ENCODE results near the gene GUCY2C. TPM values are rescaled to one million over a fixed set of nuclear protein-coding genes. Genes with fewer than 3 reads are reported as not detected.

Gene GUCY2C
- total and polyA plus RNA-seq, 10 of the 15 experiments (the other 5 are each of a cell fraction or from before 2014, with no cell fraction given), result 0.08 to 0.60 (median 0.17) TPM

GRCh38 chr12:14628771-14629170 lies 67.6 kb downstream of the GUCY2C start:
- ChIA-PET SMC1A (ENCODE audit: uncharacterized antibody, unreplicated experiment) (interaction anchor here (0.6 to 6.1 kb wide), 24 partner anchors 9 to 390 kb away, joined by 3 to 54 read pairs (median 4); a partner anchor contains a TSS), POLR2A (interaction anchor here (1.1 kb wide), 1 partner anchor 141 kb away, joined by 3 read pairs; no protein-coding TSS in a partner anchor), RAD21 (ENCODE audit: unreplicated experiment) (interaction anchor here (0.8 to 2.7 kb wide), 11 partner anchors 9 to 391 kb away, joined by 3 to 22 read pairs (median 5); partner anchors contain the start of gene ATF7IP), CTCF (interaction anchor here (0.7 to 5.9 kb wide), 28 partner anchors 9 to 461 kb away, joined by 3 to 52 read pairs (median 6); no protein-coding TSS in a partner anchor)
- Histone ChIP-seq H3K4me1 (ENCODE audit: control insufficient read depth, insufficient read depth, low read length) (no peaks in the 10 kb centered on the region), H3K9me3 (replicated peaks; ENCODE audit: control insufficient read depth, insufficient read depth, low read length) (no peaks in the 10 kb centered on the region), H3K9ac (ENCODE audit: control insufficient read depth, insufficient read depth, low read length) (no peak overlapping the region), H3K4me2 (ENCODE audit: control insufficient read depth, insufficient read depth) (no peak overlapping the region), H3K36me3 (ENCODE audit: control insufficient read depth in 2 of 2, insufficient read depth in 2 of 2, low read length in 1 of 2) (no peaks in the 10 kb centered on the region), H3K79me2 (ENCODE audit: control insufficient read depth, insufficient read depth, low read length) (no peaks in the 10 kb centered on the region), H4K20me1 (ENCODE audit: control insufficient read depth, insufficient read depth) (no peaks in the 10 kb centered on the region), H3K4me3 (no peak overlapping the region), H3K27me3 (replicated peaks in 1 of 2; ENCODE audit: control insufficient read depth in 2 of 2, insufficient read depth in 2 of 2, low read length in 1 of 2) (no peaks in the 10 kb centered on the region), H3K27ac (ENCODE audit: control insufficient read depth, insufficient read depth) (no peak overlapping the region), H2AFZ (ENCODE audit: control insufficient read depth, low read depth, low read length) (no peak overlapping the region)
- ATAC-seq (no peak), FAIRE-seq (no peak), DNase-seq (ENCODE audit: low read depth, low spot score) (no peak)
- 35% methylated on average over 5 of the region's 5 CpGs for WGBS (ENCODE audit: insufficient coverage, insufficient replicate concordance, low lambda C conversion rate, missing lambda C conversion rate)
- in situ Hi-C loops (cut with MboI) (loop anchor here (10.0 kb wide), 1 partner anchor 356 kb away; no protein-coding TSS in a partner anchor), intact Hi-C loops (cut with micrococcal nuclease; ENCODE audit: unreplicated experiment) (no loop called here)
- BruUV-seq (replicated peaks), result no TSS peak
- no peak for TF ChIP-seq BCL11A (IDR thresholded peaks at IDR 0.05; ENCODE audit: low read depth, low read length)

- H3K9me3 ChIP-seq (replicated peaks; ENCODE audit: control insufficient read depth, insufficient read depth, low read length), result peaks cover 14% of the 10 kb centered on the region
- POLR2A ChIA-PET, result no interaction called here
- FAIRE-seq, result peak; percentile 78
- H3K36me3 ChIP-seq (ENCODE audit: control insufficient read depth in 2 of 2, insufficient read depth in 2 of 2, low read length in 1 of 2), result no peaks in the 10 kb centered on the region
- H3K9ac ChIP-seq (ENCODE audit: control insufficient read depth, insufficient read depth, low read length), result no peak overlapping the region
- peak overlapping the region; percentile 5; the same call in 1 of the 2 replicates for H3K27ac ChIP-seq (ENCODE audit: control insufficient read depth, insufficient read depth)
- in situ Hi-C loops (cut with MboI) (loop anchor here (10.0 kb wide), 1 partner anchor 363 kb away; no protein-coding TSS in a partner anchor), intact Hi-C loops (cut with micrococcal nuclease; ENCODE audit: unreplicated experiment) (loop anchor here (5.0 kb wide), 1 partner anchor 145 kb away; no protein-coding TSS in a partner anchor)
- peaks cover 9% of the 10 kb centered on the region; the same call in 1 of the 2 replicates for H3K4me1 ChIP-seq (ENCODE audit: control insufficient read depth, insufficient read depth, low read length)
- H4K20me1 ChIP-seq (ENCODE audit: control insufficient read depth, insufficient read depth), result no peaks in the 10 kb centered on the region
- no peak overlapping the region for H3K4me2 ChIP-seq (ENCODE audit: control insufficient read depth, insufficient read depth)
- DNase-seq (ENCODE audit: low read depth, low spot score), result peak; percentile 70
- no TSS peak for BruUV-seq (replicated peaks)
- ATAC-seq, result peak; percentile 90
- H3K79me2 ChIP-seq (ENCODE audit: control insufficient read depth, insufficient read depth, low read length), result no peaks in the 10 kb centered on the region
- H2AFZ ChIP-seq (ENCODE audit: control insufficient read depth, low read depth, low read length), result no peak overlapping the region
- WGBS (ENCODE audit: insufficient coverage, insufficient replicate concordance, low lambda C conversion rate, missing lambda C conversion rate), result 2% methylated on average over 3 of the region's 3 CpGs
- CTCF ChIA-PET, result interaction anchor here (1.1 to 3.3 kb wide), 3 partner anchors 7 to 11 kb away, joined by 3 to 18 read pairs (median 4); no protein-coding TSS in a partner anchor
- RAD21 ChIA-PET (ENCODE audit: unreplicated experiment), result no interaction called here
- SMC1A ChIA-PET (ENCODE audit: uncharacterized antibody, unreplicated experiment), result interaction anchor here (0.6 to 2.1 kb wide), 4 partner anchors 9 to 383 kb away, joined by 3 to 13 read pairs (median 4); no protein-coding TSS in a partner anchor
- no peak overlapping the region for H3K4me3 ChIP-seq
- H3K27me3 ChIP-seq (replicated peaks in 1 of 2; ENCODE audit: control insufficient read depth in 2 of 2, insufficient read depth in 2 of 2, low read length in 1 of 2), result no peaks in the 10 kb centered on the region
- TF ChIP-seq EED (IDR thresholded peaks at IDR 0.05; ENCODE audit: low read depth) (peak; percentile 65; the same call in 1 of the 2 replicates), SPI1 (IDR thresholded peaks at IDR 0.05; ENCODE audit: borderline replicate concordance, insufficient read depth, low read depth, low read length) (peak; percentile 14; the same call in 1 of the 2 replicates), ZSCAN29 (IDR thresholded peaks at IDR 0.05) (peak; percentile 60; the same call in 1 of the 2 replicates), NBN (IDR thresholded peaks at IDR 0.05) (peak; percentile 75), HDAC6 (IDR thresholded peaks at IDR 0.05; ENCODE audit: unreplicated experiment) (no peak), GABPA (IDR thresholded peaks at IDR 0.05; ENCODE audit: low read depth) (0 out of 2 replicates have a peak, but pooled peaks have one; percentile 19), SRF (IDR thresholded peaks at IDR 0.05; ENCODE audit: low read depth in 2 of 2, low read length in 2 of 2) (no peak), JUNB (IDR thresholded peaks at IDR 0.05) (0 out of 2 replicates have a peak, but pooled peaks have one; percentile 52), BCL11A (IDR thresholded peaks at IDR 0.05; ENCODE audit: low read depth, low read length) (peak; percentile 94), IKZF1 (conservative IDR thresholded peaks at IDR 0.05) (peak; percentile 80), ZNF592 (IDR thresholded peaks at IDR 0.05) (no peak)
Measured at GRCh38 chr12:14621826-14622225, 74.6 kb downstream of the GUCY2C start.

Measured in GM12878 (cell line).